NT2/D1 (cell line): ENCODE measurements around the gene YKT6.

Experiments used
- DNase-seq: peaks from one replicate; pipeline ENCODE4 v3.0.0-alpha.2; 2011; ENCODE audit warnings: low read depth, low spot score
- H3K27me3 ChIP-seq: 2 replicates; pipeline ENCODE4 v1.6.0; 2011; ENCODE audit warnings: mild to moderate bottlenecking; ENCODE audit not compliant: insufficient read length, insufficient read depth
- H3K36me3 ChIP-seq: 2 replicates; pipeline ENCODE4 v1.6.1; 2011; ENCODE audit warnings: mild to moderate bottlenecking, low read length, mixed read lengths; ENCODE audit not compliant: insufficient read depth, insufficient read length
- H3K4me1 ChIP-seq: 2 replicates; pipeline ENCODE4 v1.5.1; 2011; ENCODE audit not compliant: insufficient read depth, insufficient read length
- H3K4me3 ChIP-seq: 2 replicates; pipeline ENCODE4 v1.5.1; 2011; ENCODE audit warnings: low read depth; ENCODE audit not compliant: insufficient read length
- H3K9ac ChIP-seq: 2 replicates; pipeline ENCODE4 v1.6.0; 2011; ENCODE audit warnings: low read depth; ENCODE audit not compliant: insufficient read length
- H3K9me3 ChIP-seq: 2 replicates; pipeline ENCODE4 v1.5.1; 2011; ENCODE audit warnings: mild to moderate bottlenecking, low read length; ENCODE audit not compliant: insufficient read depth
- SUZ12 ChIP-seq: IDR thresholded peaks from 2 replicates; pipeline ENCODE4 v1.6.1; 2011; ENCODE audit not compliant: insufficient read length, insufficient read depth; ENCODE audit errors: extremely low read depth
- YY1 ChIP-seq: IDR thresholded peaks from 2 replicates; pipeline ENCODE4 v1.6.1; 2011; ENCODE audit not compliant: insufficient read length, insufficient read depth
- ZNF274 ChIP-seq: IDR thresholded peaks from 2 replicates; pipeline ENCODE4 v1.6.1; 2011; ENCODE audit warnings: mild to moderate bottlenecking, low read depth, low read length

Gene YKT6

GRCh38 chr7:44247868-44248651 is 47.3 kb downstream of the YKT6 start:
- no peak overlapping the region for H3K4me3 ChIP-seq
- TF ChIP-seq ZNF274, result no peak
- no peak for TF ChIP-seq SUZ12
- TF ChIP-seq YY1, result no peak
- DNase-seq, result no peak
- no peaks in the 10 kb centered on the region for H3K36me3 ChIP-seq
- H3K4me1 ChIP-seq, result peaks cover 2% of the 10 kb centered on the region
- H3K9ac ChIP-seq, result no peak overlapping the region
- H3K27me3 ChIP-seq, result peaks cover 3% of the 10 kb centered on the region
- no peaks in the 10 kb centered on the region for H3K9me3 ChIP-seq

DNA sequence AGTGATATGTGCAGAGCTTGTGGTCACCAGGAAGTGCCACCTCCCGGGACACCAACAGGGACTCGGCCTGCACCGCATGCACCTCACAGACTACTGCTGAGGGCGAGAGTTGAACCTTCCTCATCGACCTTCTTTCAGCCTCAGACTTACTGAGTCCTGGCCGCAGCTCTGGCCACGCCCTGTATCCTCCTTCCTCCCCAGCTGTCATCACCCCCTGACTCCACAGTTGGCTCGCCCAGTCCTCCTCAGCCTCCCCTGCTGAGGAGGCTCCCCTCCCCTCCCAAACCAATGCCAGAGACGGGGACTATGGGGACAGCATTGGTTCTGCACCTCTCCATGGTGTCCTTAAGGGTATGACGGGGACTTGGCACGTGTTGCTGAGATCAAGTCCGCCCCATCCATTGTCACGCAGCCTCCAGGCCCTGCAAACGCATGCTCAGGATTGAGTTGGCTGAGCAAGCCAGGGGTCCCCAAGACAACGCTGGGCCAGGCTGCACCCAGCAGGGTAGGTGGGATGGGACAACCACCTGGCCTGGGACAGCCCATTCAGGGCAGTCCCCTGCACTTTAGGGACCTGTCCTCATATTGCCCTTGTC is 49.0 kb downstream of the YKT6 start:
- H3K36me3 ChIP-seq, result no peaks in the 10 kb centered on the region
- no peaks in the 10 kb centered on the region for H3K9me3 ChIP-seq
- H3K9ac ChIP-seq, result no peak overlapping the region
- H3K4me3 ChIP-seq, result no peak overlapping the region
- peaks cover 3% of the 10 kb centered on the region for H3K27me3 ChIP-seq
- TF ChIP-seq ZNF274, result no peak
- no peak for TF ChIP-seq SUZ12
- TF ChIP-seq YY1, result no peak
- no peak for DNase-seq
- peaks cover 2% of the 10 kb centered on the region for H3K4me1 ChIP-seq

DNA sequence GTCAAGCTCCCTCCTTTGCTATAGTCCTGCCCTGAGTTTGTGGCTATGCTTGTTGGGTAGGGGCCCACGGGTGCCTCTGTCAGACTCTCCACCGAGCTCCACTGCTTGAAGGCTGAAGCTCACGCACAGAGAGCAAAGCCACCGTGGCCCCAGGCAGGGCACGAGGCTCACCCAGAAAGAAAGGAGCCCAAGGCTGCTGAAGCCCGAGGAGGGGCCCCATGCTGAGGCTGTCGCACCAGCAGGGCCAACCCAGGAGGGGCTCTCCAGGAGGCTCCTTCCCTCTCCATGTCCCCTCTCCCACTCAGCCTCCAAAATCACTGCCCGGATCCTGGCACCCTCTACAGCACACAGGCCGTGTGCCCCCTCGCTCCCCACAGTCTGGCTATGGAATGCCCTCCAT is 50.5 kb downstream of the YKT6 start:
- DNase-seq, result no peak
- H3K9me3 ChIP-seq, result no peaks in the 10 kb centered on the region
- no peak for TF ChIP-seq SUZ12
- no peak for TF ChIP-seq ZNF274
- TF ChIP-seq YY1, result no peak
- no peaks in the 10 kb centered on the region for H3K36me3 ChIP-seq
- no peak overlapping the region for H3K9ac ChIP-seq
- H3K4me3 ChIP-seq, result no peak overlapping the region
- peaks cover 3% of the 10 kb centered on the region for H3K27me3 ChIP-seq
- peaks cover 2% of the 10 kb centered on the region for H3K4me1 ChIP-seq

DNA sequence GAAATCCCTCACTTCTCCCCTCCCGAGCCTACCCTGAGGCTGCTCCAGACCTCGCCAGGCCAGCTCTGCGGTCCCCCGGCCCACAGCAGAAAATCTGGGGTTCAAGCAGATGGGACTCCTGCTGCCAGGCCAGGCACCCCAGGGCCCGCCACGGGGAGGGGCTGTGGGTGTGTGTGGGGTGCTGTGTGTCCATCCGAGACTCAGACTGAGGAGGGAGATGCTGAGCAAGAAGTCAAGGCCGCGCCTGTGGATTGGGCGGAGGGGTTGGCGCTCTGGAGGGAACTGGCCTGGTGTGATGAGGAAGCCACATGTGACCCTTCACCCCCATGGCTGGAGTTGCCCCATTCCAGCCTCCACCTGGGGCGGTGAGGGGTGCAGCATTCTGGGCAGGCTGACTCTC is 51.1 kb downstream of the YKT6 start:
- TF ChIP-seq SUZ12 (no peak), YY1 (no peak), ZNF274 (no peak)
- Histone ChIP-seq H3K36me3 (no peaks in the 10 kb centered on the region), H3K4me3 (no peak overlapping the region), H3K9me3 (no peaks in the 10 kb centered on the region), H3K4me1 (peaks cover 4% of the 10 kb centered on the region), H3K27me3 (peaks cover 3% of the 10 kb centered on the region), H3K9ac (no peak overlapping the region)
- DNase-seq, result no peak

- no peak for DNase-seq
- Histone ChIP-seq H3K4me1 (peaks cover 15% of the 10 kb centered on the region), H3K36me3 (no peaks in the 10 kb centered on the region), H3K4me3 (no peak overlapping the region), H3K9me3 (no peaks in the 10 kb centered on the region), H3K9ac (no peak overlapping the region), H3K27me3 (peaks cover 2% of the 10 kb centered on the region)
- TF ChIP-seq SUZ12 (no peak), YY1 (no peak), ZNF274 (no peak)
Observed at GRCh38 chr7:44256459-44256858, 55.7 kb downstream of the YKT6 start.

DNA sequence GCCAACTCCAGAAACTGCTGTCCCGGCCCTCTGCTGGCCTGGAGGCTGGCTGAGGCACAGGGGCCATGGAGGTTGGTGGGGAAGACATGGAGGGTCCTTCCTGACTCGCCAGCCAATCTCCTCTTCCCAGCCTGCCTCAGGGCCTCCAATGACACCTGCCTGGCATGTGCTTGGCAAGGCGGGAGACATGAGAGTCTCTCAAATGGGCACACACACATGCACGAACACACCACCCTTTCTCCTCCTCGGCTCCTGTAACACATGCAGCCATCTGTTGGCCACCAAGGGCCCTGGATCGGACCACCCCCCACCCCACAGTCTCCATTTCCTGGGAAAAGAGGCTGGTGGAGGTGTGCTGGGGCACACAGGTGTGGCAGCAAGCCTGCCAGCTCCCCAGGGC is 56.4 kb downstream of the YKT6 start:
- Histone ChIP-seq H3K4me3 (no peak overlapping the region), H3K4me1 (peaks cover 15% of the 10 kb centered on the region), H3K36me3 (no peaks in the 10 kb centered on the region), H3K27me3 (no peaks in the 10 kb centered on the region), H3K9ac (no peak overlapping the region), H3K9me3 (no peaks in the 10 kb centered on the region)
- DNase-seq, result no peak
- TF ChIP-seq YY1 (no peak), SUZ12 (no peak), ZNF274 (no peak)

DNA sequence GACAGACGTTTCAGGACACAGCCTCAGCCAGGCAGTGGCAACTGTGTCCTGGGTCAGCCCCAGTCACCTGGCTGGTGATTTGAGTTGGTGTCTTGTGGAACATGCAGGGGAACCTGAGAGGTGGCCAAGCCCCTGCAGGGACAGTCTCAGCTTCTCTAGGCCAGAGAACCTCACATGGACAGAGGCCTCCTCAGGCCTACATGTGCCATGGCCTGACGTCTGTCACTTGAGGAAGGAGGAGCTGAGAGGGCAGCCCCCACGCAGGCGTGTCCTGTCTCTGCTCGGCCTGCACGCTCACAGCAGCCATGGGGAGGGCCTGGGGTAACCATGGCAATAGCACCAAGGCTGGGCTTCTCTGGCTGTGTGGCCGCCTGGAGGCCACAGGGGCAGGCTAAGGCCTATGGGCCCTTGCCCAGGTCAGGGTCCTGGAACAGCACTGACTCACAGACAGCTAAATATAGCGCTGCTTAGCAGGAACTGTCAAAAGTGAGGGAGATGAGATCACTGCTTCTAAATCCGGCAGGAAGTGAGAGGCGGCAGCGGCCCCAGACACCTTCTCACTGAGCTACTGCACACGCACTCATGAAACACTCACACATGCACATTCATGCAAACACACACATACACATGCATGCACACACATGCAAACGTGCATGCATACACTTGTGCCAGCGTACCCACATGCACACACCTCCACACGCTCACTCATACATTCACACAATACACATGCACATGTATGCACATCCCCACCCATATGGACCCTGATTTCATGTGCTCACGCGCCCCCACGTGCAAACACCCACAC is 57.0 kb downstream of the YKT6 start:
- Histone ChIP-seq H3K9ac (no peak overlapping the region), H3K9me3 (no peaks in the 10 kb centered on the region), H3K27me3 (no peaks in the 10 kb centered on the region), H3K36me3 (no peaks in the 10 kb centered on the region), H3K4me1 (peaks cover 15% of the 10 kb centered on the region), H3K4me3 (no peak overlapping the region)
- no peak for DNase-seq
- TF ChIP-seq YY1, result no peak
- TF ChIP-seq SUZ12, result no peak
- TF ChIP-seq ZNF274, result no peak
